Activated T-cell treated with anti-CD3 and anti-CD28 coated beads, Interleukin-2, amount 50 U/mL, for 72 hours (primary cell): ENCODE measurements around the gene TTC7B. TPM values are rescaled to one million over a fixed set of nuclear protein-coding genes. Genes with fewer than 3 reads are reported as not detected.

Source experiments
- ATAC-seq, 2 donors: fragments of 150-1000 bp; cut with Tn5 transposase; replicated peaks in 1 of 2; 2 replicates each; pipeline ENCODE4 v1.10.0; 2021; ENCODE audit warnings: moderate library complexity in 2 of 2, mild to moderate bottlenecking in 1 of 2
- DNase-seq, 2 donors: peaks; one replicate each; pipeline ENCODE4 v3.0.0; 2021 to 2022; ENCODE audit warnings: mixed read lengths in 1 of 2
- H3K27ac Mint-ChIP-seq: one replicate; pipeline ENCODE4 v1.8.0; 2022; ENCODE audit warnings: mild to moderate bottlenecking, moderate library complexity, mixed read lengths
- H3K27me3 Mint-ChIP-seq: one replicate; pipeline ENCODE4 v1.8.0; 2022; ENCODE audit warnings: low read depth, mixed read lengths
- H3K36me3 Mint-ChIP-seq, 2 donors: one replicate each; pipeline ENCODE4 v1.8.0; 2022; ENCODE audit warnings: mixed read lengths in 2 of 2, mild to moderate bottlenecking in 1 of 2; ENCODE audit not compliant: insufficient read depth in 2 of 2
- H3K4me1 Mint-ChIP-seq: one replicate; pipeline ENCODE4 v1.8.0; 2022; ENCODE audit warnings: low read depth, mixed read lengths
- H3K4me3 Mint-ChIP-seq, 2 donors: one replicate each; pipeline ENCODE4 v1.8.0; 2022; ENCODE audit warnings: mild to moderate bottlenecking in 2 of 2, mixed read lengths in 2 of 2, moderate library complexity in 2 of 2
- H3K9me3 Mint-ChIP-seq, 2 donors: one replicate each; pipeline ENCODE4 v1.8.0; 2022; ENCODE audit warnings: mixed read lengths in 2 of 2
- total RNA-seq, 2 donors: library from RNA; stranded (reverse); gene quantifications; one replicate each; pipeline ENCODE4 v1.2.3, GENCODE V29; 2022

The TTC7B gene
- total RNA-seq, 2 donors from 2014 or later: 9.2 to 10.7 TPM

DNA sequence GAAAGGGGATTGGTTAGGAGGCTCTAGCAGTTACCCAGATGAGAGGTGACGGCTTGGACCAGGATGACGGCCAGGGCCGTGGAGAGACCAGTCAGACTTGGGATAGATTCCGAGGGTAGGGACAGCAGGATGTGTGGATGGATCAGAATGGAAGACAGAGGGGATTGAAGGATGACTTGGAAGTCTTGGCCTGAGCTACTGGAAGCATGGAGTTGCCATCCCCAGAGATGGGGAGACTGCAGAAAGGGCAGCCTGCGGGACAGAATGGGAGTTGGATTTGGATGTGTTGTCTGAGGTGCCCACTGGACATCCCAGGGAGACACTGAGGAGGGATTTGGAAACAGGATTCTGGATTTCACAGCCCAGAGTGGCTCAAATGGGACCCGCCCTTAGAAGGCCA lies 317.1 kb downstream of the TTC7B start:
- DNase-seq (no peak), ATAC-seq (no peak)
- no peaks in the 10 kb centered on the region for H3K4me1 Mint-ChIP-seq
- H3K27ac Mint-ChIP-seq: no peak overlapping the region
- H3K9me3 Mint-ChIP-seq: no peaks in the 10 kb centered on the region
- H3K27me3 Mint-ChIP-seq: peaks cover 31% of the 10 kb centered on the region
- H3K36me3 Mint-ChIP-seq: no peaks in the 10 kb centered on the region
- H3K4me3 Mint-ChIP-seq: no peak overlapping the region

DNA sequence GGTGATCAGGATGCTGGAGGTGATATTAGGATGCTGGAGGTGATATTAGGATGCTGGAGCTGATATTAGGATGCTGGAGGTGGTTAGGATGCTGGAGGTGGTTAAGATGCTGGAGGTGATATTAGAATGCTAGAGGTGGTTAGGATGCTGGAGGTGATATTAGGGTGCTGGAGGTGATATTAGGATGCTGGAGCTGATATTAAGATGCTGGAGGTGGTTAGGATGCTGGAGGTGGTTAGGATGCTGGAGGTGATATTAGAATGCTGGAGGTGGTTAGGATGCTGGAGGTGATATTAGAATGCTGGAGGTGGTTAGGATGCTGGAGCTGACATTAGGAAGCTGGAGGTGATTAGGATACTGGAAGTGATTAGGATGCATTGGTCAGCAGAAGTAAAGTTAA lies 318.0 kb downstream of the TTC7B start:
- ATAC-seq: no peak
- DNase-seq: no peak
- Mint-ChIP-seq H3K4me3 (no peak overlapping the region), H3K27ac (no peak overlapping the region), H3K36me3 (no peaks in the 10 kb centered on the region), H3K27me3 (peaks cover 30% of the 10 kb centered on the region), H3K4me1 (no peaks in the 10 kb centered on the region), H3K9me3 (no peaks in the 10 kb centered on the region)

- no peaks in the 10 kb centered on the region for H3K4me1 Mint-ChIP-seq
- ATAC-seq: no peak
Observed at GRCh38 chr14:90496379-90496778, 319.9 kb downstream of the TTC7B start.

DNA sequence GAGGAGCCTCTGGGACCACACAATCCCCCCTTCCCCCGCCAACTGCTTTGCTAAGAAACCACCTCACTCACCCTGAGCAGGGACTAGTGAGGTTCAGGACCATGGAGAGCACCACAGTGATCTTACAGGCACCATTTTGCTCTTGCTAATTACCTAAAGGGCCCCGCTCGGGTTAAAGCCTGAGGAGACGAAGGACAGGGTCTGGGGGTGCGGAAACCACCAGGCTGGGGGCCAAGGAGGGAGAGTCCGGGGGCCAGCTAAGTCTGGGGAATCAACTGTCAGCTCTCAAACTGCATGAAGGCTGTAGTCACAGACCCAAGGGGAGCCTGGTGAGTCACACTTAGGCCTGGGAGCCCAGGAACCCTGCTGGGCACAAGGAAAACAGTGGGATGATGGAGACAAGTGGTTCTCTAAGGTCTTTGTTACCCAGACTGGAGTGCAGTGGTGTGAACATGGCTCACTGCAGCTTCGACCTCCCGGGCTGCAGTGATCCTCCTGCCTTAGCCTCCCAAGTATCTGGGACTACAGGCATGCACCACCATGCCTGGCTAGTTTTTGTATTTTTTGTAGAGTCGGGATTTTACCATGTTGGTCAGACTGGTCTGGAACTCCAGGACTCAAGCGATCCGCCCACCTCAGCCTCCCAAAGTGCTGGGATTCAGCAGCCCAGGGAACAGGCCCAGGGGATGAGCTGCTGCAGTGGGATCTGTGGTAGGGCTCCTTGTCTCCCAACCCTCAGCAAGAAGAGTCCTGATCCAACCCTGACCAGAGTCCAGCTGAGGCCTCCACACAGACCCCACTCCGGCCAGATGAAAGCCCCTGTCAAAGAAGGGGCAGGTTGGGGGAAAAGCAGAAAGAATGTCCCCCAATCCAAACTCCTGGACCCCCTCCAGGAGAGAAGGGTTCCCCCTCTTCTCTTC lies 320.6 kb downstream of the TTC7B start:
- Mint-ChIP-seq H3K27ac (no peak overlapping the region), H3K9me3 (no peaks in the 10 kb centered on the region), H3K36me3 (no peaks in the 10 kb centered on the region), H3K27me3 (peaks cover 16% of the 10 kb centered on the region), H3K4me1 (no peaks in the 10 kb centered on the region), H3K4me3 (no peak overlapping the region)
- ATAC-seq (no peak), DNase-seq (peak; percentile 45 to 46)

More at GRCh38 chr14:90496379-90496778, 319.9 kb downstream of the TTC7B start:
- H3K27ac Mint-ChIP-seq: no peak overlapping the region
- no peaks in the 10 kb centered on the region for H3K9me3 Mint-ChIP-seq
- no peak for DNase-seq
- H3K27me3 Mint-ChIP-seq: peaks cover 16% of the 10 kb centered on the region
- no peak overlapping the region for H3K4me3 Mint-ChIP-seq
- no peaks in the 10 kb centered on the region for H3K36me3 Mint-ChIP-seq

DNA sequence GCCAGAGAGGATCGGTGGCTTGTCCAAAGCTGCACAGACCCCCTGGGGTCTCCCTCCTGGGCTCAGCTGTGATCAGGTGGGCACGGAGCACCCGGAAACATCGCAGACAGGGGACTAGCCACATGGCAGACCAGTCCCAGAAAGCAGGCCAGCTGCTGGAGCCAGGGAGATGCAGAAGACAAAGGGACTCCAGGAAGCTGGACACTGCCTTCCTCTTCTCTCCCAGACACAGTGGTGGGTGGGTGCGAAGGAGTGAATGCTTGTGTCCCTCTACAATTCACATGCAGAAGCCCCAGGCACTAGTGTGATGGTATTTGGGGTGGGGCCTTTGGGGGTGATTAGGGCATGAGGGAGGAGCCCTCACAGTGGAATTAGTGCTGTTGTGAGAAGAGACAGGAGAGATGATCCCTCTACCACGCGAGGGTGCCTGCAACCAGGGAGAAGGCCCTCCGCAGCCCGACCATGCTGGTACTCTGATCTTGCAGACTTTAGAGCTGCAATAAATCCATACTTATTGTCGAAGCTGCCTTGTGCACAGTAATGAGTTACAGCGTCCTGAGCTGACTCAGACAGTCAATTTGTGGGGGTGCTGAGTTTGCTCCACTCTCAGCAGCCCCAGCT lies 324.2 kb downstream of the TTC7B start:
- ATAC-seq: no peak
- H3K36me3 Mint-ChIP-seq: no peaks in the 10 kb centered on the region

DNA sequence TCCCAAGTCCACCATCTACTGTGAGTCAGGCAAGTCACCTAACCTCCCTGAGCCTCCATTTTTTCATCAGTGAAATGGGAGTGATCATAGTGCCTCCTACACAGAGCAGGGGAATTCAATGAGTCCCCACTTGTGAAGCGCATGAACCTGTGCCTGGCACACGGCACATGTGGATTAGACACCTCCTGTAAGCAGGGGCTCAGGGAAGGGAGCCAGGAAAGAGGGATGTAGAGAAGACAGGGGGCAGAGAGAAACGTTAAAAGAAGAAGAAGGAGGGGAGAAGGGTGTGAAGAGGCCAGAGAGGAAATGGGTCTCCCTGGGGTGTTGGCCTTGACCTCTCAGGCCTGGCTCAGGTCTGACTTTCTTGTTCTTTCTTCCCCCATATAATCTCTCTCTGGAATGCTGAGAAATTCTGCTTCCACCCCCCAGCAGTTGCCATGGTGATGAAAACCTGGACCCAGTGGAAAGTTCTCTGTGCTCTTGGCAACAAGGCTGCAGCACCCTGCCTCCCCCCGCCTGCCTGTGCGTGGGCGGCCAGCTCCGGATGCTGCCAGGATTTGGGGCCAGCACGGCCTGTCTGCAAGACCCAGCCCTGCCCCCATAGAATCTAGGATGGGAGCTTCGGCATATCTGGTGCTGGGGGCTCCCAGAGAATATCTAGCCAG lies 324.9 kb downstream of the TTC7B start:
- no peak overlapping the region for H3K27ac Mint-ChIP-seq

More for the DNA sequence above, 324.2 kb downstream of the TTC7B start:
- Mint-ChIP-seq H3K4me3 (no peak overlapping the region), H3K27ac (no peak overlapping the region), H3K9me3 (no peaks in the 10 kb centered on the region), H3K4me1 (no peaks in the 10 kb centered on the region), H3K27me3 (no peaks in the 10 kb centered on the region)
- DNase-seq: no peak

DNA sequence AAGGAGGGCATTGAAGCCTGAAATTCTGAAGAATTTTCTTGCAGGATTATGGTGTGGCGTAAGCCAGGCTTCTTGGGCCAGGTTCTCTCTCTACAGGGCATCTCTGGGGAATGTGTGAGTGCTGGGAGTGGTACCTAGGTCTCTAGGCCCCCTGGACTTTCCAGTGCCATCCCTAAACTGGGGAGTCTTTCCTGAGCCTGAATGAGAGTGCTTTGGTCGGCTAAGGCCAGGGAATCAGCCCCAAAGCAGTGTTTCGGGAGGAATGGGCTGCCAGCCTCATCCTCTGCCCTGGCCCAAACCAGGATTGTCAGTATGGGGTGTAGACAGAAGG lies 325.5 kb downstream of the TTC7B start:
- ATAC-seq (no peak), DNase-seq (no peak)
- H3K36me3 Mint-ChIP-seq: no peaks in the 10 kb centered on the region
- no peak overlapping the region for H3K4me3 Mint-ChIP-seq
- no peaks in the 10 kb centered on the region for H3K4me1 Mint-ChIP-seq
- no peak overlapping the region for H3K27ac Mint-ChIP-seq
- H3K9me3 Mint-ChIP-seq: no peaks in the 10 kb centered on the region
- no peaks in the 10 kb centered on the region for H3K27me3 Mint-ChIP-seq

More for the DNA sequence above, 324.9 kb downstream of the TTC7B start:
- no peaks in the 10 kb centered on the region for H3K36me3 Mint-ChIP-seq
- DNase-seq: no peak
- no peaks in the 10 kb centered on the region for H3K9me3 Mint-ChIP-seq
- no peak for ATAC-seq
- no peak overlapping the region for H3K4me3 Mint-ChIP-seq
- H3K27me3 Mint-ChIP-seq: no peaks in the 10 kb centered on the region
- no peaks in the 10 kb centered on the region for H3K4me1 Mint-ChIP-seq

GRCh38 chr14:90489916-90490719 lies 326.1 kb downstream of the TTC7B start:
- ATAC-seq (no peak), DNase-seq (no peak)
- Mint-ChIP-seq H3K9me3 (no peaks in the 10 kb centered on the region), H3K36me3 (no peaks in the 10 kb centered on the region), H3K27me3 (no peaks in the 10 kb centered on the region), H3K27ac (no peak overlapping the region), H3K4me3 (no peak overlapping the region), H3K4me1 (no peaks in the 10 kb centered on the region)

GRCh38 chr14:90489306-90489705 lies 326.9 kb downstream of the TTC7B start:
- ATAC-seq (no peak), DNase-seq (no peak)
- H3K27ac Mint-ChIP-seq: no peak overlapping the region
- H3K4me1 Mint-ChIP-seq: peaks cover 4% of the 10 kb centered on the region
- H3K36me3 Mint-ChIP-seq: no peaks in the 10 kb centered on the region
- no peaks in the 10 kb centered on the region for H3K9me3 Mint-ChIP-seq
- H3K4me3 Mint-ChIP-seq: no peak overlapping the region
- no peaks in the 10 kb centered on the region for H3K27me3 Mint-ChIP-seq

GRCh38 chr14:90488256-90488655 lies 328.0 kb downstream of the TTC7B start:
- Mint-ChIP-seq H3K4me3 (no peak overlapping the region), H3K27ac (no peak overlapping the region), H3K9me3 (no peaks in the 10 kb centered on the region), H3K36me3 (no peaks in the 10 kb centered on the region), H3K27me3 (no peaks in the 10 kb centered on the region), H3K4me1 (peaks cover 12% of the 10 kb centered on the region)
- DNase-seq (no peak), ATAC-seq (no peak)

DNA sequence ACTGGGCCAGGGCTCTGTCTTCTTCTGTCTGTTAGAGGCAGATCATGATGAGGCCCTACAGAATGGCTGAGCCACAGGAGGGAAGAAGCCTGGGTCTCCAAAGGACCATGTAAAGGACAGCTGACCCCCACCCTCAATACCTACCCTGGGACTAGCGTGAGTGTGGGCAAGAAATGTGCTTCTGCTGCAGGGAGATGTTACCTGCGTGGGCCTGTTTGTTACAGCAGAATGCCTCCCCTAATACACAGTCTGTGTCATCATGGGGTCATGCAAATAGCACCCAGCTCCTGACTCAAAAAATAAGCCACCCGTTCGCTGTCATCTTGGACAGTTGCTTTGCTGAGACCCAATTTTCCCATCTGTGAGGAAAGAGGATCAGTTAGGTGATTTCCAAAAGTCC lies 328.8 kb downstream of the TTC7B start:
- no peak for DNase-seq
- Mint-ChIP-seq H3K4me1 (peaks cover 12% of the 10 kb centered on the region), H3K36me3 (no peaks in the 10 kb centered on the region), H3K27ac (no peak overlapping the region), H3K27me3 (no peaks in the 10 kb centered on the region), H3K9me3 (no peaks in the 10 kb centered on the region), H3K4me3 (no peak overlapping the region)
- ATAC-seq: no peak

- peaks cover 12% of the 10 kb centered on the region for H3K4me1 Mint-ChIP-seq
- DNase-seq (no peak), ATAC-seq (no peak)
- H3K9me3 Mint-ChIP-seq: no peaks in the 10 kb centered on the region
- no peaks in the 10 kb centered on the region for H3K27me3 Mint-ChIP-seq
- no peak overlapping the region for H3K27ac Mint-ChIP-seq
- no peak overlapping the region for H3K4me3 Mint-ChIP-seq
- no peaks in the 10 kb centered on the region for H3K36me3 Mint-ChIP-seq
Observed at GRCh38 chr14:90487031-90487430, 329.2 kb downstream of the TTC7B start.

DNA sequence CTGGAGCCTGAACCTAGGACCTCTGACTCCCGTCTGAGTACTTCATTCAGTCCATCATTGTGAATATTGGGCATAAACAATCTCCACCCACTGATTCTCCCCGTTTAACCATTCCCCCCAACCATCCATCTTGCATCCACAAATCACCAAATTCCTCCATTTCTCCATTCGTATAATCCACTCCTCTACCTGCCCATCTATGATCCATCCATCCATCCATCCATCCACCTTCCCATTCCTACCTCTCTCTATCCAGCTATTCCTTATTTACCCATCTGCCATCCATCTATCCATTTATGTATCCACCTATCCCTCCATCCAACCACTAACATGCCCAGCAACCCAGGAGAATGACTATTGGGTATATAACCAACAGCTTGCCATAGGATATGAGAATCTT lies 331.9 kb downstream of the TTC7B start:
- H3K4me1 Mint-ChIP-seq: peaks cover 12% of the 10 kb centered on the region
- H3K27ac Mint-ChIP-seq: no peak overlapping the region
- no peaks in the 10 kb centered on the region for H3K27me3 Mint-ChIP-seq
- peaks cover 2 to 3% of the 10 kb centered on the region in 2 donors for H3K9me3 Mint-ChIP-seq
- no peak for ATAC-seq
- H3K36me3 Mint-ChIP-seq: peaks cover 0 to 2% of the 10 kb centered on the region in 2 donors
- DNase-seq: no peak
- no peak overlapping the region for H3K4me3 Mint-ChIP-seq
